ENCODE measurements around the gene NYAP1.

The NYAP1 gene

GRCh38 chr7:100510437-100511239, 26.9 kb downstream of the NYAP1 start:
- no peak for TF ChIP-seq CTCF (IDR thresholded peaks at IDR 0.05)

- no peak for TF ChIP-seq CTCF (IDR thresholded peaks at IDR 0.05)
Measured at GRCh38 chr7:100513212-100513810, 29.6 kb downstream of the NYAP1 start.

GRCh38 chr7:100515072-100515532, 31.4 kb downstream of the NYAP1 start:
- no peak for TF ChIP-seq CTCF (IDR thresholded peaks at IDR 0.05)

- no peak for TF ChIP-seq CTCF (IDR thresholded peaks at IDR 0.05)
Measured at GRCh38 chr7:100516135-100516812, 32.5 kb downstream of the NYAP1 start.

GRCh38 chr7:100517305-100517704, 33.6 kb downstream of the NYAP1 start:
- no peak for TF ChIP-seq CTCF (IDR thresholded peaks at IDR 0.05)

GRCh38 chr7:100519580-100519979, 35.9 kb downstream of the NYAP1 start:
- no peak for TF ChIP-seq CTCF (IDR thresholded peaks at IDR 0.05)

GRCh38 chr7:100520138-100520537, 36.4 kb downstream of the NYAP1 start:
- TF ChIP-seq CTCF (IDR thresholded peaks at IDR 0.05), result no peak

All from LNCAP (cell line).